ENCODE measurements around the gene CBX8. TPM values are rescaled to one million over a fixed set of nuclear protein-coding genes. Genes with fewer than 3 reads are reported as not detected.

Gene CBX8
- total RNA-seq, 1 donor from 2014 or later = 1.4 TPM

DNA sequence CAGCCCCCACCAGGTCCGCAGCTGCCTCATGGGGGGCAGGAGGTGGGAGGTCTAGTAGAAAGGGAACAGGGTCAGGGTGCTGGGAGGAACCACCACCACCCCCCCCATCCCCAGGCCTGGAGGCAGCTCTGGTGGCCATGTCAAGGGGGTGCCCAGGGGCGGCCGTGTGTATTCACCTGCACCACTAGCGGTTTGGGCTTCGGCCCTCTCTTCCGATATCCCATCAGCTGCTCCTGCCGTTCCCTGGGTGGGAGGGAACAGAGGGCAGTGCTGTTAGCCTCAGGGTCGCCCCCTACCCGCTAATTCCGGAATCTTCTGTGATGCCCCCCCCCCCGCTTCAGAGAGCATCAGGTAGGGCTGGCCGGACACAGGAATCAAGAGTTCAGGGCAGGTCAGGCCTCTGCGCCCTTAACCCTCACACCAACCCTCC, 38.6 kb upstream of the CBX8 start:
- no peak for DNase-seq (ENCODE audit: low read depth in 2 of 2)

DNA sequence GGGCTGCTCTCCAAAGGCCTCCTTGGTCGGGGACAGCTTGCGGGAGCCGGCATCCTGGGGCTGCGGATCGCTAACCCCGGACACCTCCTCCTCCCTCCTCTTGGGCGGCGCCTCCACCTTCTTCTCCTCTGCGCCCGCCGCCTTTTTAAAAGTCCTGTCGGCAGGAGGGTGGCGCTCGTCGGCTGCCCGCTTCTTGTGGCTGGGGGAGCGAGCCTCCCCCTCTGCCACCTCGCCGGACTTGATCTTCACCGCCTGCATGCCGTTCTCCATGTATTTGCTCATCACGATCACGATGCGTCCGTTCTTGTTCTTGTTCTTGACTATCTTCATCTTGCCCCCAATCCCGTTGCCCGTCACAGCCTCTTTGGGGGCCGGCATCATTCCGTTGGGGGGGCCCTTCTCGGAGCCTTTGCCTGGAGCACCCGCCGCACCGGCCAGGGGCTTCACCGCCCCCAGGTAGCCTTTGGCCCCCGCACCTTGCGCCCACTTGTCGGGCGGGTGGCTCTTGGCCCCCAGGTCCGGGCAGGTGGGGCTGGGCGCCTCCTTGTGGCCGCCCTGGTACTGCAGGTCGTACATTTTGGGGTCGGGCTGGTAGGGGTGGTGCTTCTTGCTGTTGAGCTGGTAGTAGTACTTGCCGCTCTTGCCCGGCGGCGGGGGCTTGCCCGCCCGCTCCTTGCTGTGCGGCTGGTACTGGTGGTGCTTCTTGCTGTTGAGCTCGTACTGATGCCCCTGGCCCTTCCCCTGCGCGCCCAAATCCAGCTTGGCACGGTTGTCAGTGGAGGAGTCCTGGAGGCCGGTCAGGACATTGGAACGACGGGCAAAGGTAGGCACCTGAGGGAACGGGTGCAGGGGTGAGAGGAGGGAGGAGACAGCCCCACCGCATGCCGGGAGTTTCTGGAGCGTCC, 37.9 kb upstream of the CBX8 start:
- DNase-seq (ENCODE audit: low read depth in 2 of 2) = peak in 1 of 2 donors; percentile 35

DNA sequence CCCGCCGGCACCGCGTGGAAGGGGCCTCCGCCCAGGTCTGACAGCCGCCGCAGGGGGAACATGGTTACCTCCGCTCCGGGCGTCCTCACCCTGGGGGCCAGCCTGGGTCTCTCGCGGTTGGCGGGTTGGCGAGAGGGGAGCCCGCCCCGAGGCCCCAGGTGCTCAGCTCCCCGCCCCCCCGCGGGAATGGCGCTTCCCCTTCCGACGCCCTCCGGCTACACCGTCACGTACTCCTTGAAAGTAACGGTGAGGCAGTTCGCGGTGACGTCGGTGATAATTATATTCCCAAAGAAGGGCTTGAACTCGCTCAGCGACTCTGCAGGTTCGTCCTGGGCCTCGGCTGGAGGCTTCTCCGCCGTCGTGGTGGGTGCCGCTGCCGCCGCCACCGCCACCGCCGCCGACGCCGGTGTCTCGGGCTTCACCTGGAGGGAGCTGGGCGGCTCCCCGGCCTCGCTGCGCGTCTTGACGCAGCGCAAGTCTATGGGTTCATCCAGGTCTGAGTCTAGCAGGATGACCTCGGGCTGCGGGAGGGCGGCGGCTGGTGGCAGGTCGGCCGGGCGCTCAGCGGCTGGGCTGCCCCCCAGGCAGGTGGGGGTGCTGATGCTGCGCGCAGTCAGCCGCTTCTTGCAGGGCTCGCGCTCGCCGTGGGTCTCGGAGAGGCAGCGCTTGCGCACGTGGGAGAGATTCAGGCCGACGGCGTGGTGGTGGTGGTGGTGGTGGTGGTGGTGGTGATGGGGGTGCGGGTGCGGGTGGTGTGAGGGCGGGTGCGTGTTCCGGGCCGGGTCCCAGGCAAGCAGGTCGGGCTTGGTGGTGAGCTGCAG, 37.1 kb upstream of the CBX8 start:
- DNase-seq (ENCODE audit: low read depth in 2 of 2) = no peak

DNA sequence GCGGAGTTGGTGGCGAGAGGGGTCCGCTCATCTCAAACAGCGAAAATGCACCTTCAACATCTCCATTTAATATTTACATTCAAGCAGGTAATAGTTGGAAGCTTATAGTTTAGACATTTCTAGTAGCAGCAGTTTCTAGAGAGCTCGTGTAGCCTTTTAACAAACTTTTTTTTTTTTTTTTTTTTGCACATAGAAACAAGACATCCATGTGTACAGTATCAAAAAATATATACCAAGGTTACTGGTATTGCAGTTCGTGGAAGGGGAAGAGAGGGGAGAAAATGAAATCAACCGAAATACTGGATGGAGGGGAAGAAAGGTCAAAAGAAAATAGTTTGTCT, 36.2 kb upstream of the CBX8 start:
- DNase-seq (ENCODE audit: low read depth in 2 of 2) = no peak

DNA sequence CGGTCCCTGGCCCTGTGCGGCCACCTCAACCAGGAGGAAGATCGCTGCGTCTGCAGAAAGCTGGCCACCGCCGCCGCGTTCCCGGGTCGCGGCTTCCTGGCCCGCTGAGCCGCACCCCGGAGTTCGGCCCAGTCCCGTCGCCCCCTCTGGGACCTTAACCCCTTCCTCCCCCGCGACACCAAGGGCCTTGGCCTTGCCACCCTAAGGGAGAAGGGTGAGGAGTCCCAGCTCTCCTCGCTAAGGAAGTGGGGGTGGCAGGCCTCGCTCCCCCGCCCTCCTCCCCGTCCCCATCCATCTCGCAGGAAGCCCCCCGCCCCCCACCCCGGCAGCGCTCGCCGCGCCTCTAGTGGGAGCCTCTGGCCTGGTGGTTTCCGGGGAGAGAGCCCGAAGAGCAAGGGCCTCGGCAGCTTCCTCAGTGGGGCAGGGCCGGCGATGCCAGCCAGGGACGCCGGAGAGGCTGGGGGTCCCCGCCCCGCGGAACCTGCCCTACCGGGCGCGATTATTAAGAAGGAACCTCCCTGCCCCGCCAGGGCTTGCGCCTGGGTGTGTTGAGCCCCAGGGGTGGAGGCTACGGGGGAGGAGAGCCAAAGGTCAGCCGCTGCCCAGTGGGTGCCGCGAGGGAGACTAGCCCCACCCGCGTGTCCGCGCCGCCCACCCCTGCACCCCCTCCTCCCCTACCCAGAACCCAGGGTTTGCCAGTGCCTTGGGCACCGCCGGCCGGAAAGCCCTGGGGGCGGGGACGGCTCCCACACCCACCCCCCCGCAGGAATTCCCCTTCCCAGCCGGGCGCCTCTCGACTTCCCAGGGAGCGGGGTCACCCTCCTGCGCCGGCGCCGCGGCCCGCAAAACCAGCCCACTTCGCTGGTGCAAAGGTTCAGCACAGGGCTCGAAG, 35.6 kb upstream of the CBX8 start:
- DNase-seq (ENCODE audit: low read depth in 2 of 2) = no peak

DNA sequence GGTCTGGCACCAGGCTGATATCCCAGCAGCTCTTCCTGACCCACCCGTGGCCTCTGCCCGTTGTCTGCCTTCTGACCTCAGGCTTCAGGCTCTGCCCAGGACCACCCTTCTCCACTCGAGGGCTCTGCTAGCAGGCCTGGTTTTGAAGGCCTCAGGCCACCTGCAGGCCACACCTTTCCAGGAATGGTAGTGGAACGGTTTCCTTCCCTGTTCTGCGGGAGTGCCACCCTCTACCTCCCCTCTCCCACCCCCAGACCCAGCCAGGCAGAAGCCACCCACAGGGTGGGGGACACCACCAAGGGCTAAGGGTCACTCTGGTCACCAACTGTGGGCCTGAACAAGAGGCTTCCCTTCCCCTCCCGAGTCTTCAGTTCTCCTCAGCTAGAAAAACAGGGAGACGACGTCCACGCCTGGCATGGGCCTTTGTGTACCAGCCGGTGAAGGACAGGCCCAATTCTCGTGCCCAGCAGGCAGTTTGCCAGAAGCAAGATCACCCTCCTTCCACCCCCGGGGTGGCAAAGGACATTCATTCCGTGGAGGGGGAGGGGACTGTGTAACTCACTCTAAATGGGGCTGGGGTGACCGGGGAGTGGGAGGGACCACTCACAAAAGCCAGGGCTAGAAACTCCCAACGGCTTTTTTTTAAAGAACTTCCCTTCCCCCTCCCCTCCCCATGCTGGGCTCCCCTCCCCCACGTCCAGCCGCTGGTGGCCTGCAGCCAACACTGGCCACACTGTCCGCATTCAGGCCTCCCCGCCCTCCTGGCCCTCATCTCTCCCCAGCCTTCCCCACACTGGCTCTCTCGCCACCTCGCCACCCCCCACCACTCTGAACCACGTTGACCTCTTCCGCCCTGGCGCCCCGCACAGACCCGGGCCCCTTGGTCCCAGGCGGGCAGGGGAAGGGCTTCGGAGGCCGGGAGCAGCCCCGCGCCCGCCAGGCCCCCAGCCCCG, 34.7 kb upstream of the CBX8 start:
- no peak for DNase-seq (ENCODE audit: low read depth in 2 of 2)

DNA sequence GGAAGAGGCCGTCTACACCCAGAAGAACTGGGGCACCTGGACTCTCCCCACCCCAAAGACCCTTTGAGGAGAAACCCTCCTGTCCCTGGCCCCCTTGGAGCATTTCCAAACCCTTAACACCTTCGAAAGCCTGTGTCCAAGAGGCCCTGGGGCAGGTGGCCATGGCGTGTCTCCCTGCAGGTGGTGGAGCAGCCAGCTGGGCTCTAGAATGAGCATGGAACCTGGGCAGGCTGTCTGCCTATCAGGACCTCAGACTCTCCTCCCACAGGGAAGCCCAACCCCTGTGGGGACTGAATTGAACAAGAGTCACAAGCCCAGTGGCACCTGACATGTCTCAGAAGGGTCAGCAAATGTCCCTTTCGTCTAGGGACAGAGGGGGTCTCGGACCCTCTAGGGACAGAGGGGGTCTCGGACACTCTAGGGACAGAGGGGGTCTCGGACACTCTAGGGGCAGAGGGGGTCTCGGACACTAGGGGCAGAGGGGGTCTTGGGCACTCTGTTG, 33.9 kb upstream of the CBX8 start:
- DNase-seq (ENCODE audit: low read depth in 2 of 2) = no peak

DNA sequence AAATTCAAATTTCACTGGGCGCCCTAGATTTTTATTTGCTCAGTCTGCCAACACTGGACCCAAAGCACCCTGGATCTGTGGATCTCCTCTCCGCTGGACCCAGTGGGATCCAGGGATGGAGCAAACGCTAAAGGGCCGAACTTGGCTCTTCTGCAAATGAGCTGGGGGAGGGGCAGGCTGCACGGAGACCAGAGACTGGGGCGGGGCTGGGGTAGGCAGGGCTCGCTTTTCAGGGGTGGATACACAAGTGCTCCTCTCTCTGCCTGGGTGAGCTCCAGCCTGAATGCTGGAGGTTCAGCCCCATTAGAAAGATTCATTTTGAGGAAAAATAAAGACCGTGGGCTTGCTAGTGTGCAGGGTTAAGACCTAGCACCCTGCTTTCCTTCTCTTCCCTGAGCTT, 33.4 kb upstream of the CBX8 start:
- no peak for DNase-seq (ENCODE audit: low read depth in 2 of 2)

DNA sequence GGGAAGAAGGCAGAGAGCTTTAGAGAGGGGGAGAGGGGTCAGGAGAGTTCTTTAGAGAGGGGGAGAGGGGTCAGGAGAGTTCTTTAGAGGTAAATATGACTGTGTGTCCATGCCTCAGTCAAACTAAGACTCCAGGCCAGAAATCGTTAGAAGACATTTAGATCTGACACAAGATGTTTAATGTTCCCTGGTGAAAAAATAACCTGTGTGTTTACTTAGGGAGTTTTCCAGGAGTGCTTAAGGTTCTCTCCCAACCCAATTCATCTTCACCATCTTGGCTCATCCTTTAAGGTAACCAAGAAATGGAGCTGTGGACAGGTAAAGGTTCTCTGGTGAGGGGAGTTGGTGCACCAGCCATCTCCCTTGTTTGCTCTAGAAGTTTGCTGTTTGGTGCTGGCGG, 32.6 kb upstream of the CBX8 start:
- DNase-seq (ENCODE audit: low read depth in 2 of 2) = no peak

DNA sequence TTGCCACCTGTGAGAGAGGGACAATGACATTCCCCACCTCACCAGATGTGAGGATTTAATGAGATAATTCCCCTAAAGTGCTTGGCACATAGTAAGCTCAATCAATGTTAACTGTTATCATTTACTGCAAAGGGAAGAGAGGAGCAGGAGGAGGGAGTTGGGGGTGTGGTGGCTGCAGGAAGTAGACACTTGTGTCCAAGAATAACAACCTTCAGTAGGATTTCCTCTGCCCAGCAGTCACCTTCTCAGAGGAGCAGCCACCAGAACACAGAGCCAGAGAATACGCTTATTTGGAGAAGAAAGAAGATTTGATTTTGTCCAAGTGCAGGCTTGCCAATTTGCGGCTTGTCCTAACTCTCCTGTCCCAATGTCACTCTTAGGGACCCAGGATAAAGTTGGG, 32.1 kb upstream of the CBX8 start:
- DNase-seq (ENCODE audit: low read depth in 2 of 2) = peak in 1 of 2 donors; percentile 30

DNA sequence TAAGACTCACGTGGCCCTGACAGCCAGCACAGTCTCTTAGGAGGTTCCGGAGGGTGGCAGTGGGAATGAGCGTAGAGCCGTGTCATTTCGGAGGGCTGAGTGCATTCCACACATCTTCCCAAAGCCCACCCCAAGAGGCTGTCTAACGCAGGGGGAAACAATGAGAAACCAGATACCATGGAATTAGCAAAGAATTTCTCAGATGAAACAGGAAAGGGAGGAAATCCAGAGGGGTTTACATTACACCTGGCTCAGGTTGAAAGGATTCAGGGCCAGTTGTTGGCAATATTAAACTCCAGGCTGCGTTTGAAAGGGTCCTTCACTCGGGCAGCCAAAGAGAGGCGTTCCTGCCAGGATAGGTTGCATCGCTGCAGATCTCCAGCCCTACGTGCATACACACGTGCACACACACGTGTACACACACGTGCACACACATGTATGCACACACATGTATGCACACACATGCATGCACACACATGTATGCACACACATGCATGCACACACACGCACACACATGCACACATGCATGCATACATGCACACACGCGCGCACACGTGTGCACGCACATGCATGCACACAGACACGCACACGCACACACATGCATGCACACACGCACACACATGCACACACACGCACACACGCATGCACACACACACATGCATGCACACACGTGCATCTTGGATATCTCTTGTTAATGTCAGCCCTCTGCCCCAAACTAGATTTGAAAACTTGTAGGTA, 30.1 kb upstream of the CBX8 start:
- DNase-seq (ENCODE audit: low read depth in 2 of 2) = no peak

DNA sequence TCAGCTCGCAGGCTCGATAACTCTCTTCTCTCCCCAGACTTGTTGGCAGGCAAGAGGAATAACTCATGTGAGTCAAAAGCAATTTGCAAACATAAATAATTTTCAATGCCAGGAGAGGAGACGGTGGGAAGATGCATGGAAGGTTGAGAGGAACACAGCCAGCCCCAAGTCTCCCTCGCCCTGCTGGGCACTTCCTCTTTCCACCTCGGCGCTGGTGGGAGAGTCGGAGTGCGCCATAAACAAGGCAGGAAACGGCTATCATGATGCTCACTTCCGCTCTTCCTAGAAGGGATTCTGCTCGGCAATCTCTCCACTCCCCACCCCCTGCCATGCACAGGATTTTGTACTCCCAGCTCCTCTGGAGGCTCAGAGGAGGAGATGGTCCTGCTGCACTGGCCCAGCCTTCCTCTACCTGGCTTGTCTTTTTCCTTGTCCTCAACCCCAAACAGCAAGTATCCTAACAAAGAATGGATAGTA, 29.4 kb upstream of the CBX8 start:
- peak in 1 of 2 donors; percentile 42 for DNase-seq (ENCODE audit: low read depth in 2 of 2)

DNA sequence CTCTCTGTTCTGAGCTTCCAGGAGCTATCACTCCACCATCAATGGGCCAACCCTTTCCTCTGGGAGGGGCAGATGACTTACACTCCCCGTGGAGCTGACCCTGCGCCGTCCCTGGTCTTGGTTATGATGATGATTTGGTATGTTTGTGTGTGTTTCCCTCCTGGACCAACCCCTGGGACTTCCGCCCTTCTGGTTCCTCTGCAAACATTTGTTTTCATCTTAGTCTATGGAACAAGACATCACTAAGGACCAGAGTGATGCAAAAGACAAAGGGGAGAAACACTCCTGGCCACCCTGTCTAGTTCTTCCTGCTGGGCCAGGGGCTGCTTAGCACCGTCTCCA, 28.7 kb upstream of the CBX8 start:
- DNase-seq (ENCODE audit: low read depth in 2 of 2) = no peak

DNA sequence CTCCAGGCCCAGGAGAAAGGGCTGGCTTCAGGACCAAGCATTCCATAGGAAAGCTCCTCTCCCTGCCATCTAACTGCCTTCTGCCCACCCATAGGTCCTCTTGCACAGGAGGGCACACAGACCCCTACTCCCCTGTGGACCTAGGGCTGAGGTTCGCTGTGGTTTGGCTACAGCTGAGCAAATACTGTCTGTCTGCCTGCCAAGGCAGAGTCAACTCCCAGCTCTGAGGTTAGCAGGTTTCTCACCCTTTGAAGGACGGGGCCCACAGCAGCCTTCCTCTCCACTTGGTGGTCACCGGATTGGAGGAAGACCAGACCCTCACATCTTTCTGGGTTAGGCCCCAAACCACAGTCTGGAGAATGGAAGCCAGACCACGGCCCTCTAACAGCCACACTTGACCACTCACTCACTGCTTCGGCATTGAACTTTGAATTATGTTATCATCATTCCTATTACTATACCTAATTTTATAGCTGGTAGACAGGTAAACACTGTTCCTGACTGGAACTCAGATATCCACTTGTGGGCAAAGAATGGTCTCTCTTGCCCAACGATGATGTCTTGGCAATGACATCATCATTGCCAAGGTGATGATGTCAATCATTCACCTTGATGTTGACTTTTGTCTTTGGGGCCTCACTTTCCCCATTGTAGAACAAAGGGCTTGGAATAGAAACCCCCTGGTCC, 28.2 kb upstream of the CBX8 start:
- no peak for DNase-seq (ENCODE audit: low read depth in 2 of 2)

DNA sequence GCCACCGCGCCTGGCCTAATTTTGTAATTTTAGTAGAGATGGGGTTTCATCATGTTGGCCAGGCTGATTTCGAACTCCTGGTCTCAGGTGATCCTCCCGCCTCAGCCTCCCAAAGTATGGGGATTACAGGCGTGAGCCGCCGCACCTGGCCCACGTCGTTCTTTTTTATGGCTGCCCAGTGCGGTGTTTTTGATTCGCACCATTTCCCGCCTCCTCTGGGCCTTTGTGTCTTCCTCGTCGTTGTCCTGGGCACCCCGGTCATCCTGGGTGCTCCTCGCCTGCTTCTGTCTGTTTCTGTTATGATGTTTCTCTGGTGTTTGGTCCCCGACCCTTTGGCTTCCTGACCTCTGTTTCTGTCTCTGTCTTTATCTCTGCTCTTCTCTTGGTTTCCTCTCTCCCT, 27.4 kb upstream of the CBX8 start:
- no peak for DNase-seq (ENCODE audit: low read depth in 2 of 2)

DNA sequence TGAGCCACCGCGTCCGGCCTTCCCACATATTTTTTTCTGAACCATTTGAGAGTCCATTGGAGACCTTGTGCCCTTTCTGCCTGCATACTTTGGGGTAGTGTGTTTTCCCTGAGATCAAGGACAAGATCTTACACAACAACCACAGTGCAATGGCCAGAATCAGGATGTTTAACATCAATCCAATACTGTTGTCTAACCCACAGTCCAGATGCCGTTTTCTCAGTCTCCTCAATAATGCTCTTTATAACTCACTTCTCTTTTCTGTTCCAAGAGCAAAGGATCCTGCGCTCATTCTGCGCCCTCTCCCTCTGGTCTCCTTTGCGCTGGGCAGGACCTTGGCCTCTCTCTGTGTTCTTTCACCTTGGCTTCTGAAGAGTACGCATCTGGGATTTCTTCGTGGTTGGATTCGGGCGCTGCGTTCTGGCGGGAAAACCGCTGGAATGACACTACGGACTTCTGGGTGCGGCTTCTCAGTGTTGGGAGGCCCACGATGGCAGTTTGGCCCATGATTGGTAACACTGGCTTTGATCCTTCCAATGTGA, 25.8 kb upstream of the CBX8 start:
- DNase-seq (ENCODE audit: low read depth in 2 of 2) = no peak

DNA sequence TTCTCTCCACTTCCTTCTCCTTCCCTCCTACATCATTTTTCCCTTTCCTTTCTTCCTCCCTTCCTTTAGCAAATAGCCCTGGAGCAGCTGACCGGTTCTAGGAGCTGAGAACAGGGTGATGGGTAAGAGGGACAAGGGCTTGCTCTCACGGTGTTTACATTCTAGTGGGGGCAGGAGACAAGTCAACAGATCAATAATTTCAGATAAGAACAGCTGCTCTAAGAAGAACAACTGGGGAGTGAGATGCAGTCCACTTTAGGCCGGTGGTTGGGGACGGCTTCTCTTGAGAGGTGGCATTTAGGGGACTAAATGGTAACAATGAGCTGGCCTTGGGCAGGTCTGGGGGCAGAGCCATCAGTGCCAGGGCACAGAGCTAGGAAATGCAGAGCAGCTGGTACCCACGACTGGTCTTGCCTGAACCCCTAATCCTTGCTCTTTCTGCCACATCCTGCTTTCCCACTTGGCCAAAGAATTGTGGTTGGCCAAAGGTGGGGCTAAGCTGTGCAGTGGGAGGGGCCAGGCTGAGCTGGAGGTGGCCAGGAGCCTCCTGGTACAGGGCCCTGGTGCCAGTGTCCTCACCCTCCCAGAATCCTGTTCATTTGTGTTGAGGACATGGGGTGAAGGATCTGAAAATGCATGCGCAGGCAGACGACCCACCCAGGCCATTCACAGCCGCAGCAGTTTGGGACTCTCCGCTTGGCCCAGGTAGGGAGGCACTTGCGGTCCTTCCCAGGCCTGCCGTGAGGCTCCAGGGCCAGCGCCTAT, 24.6 kb upstream of the CBX8 start:
- DNase-seq (ENCODE audit: low read depth in 2 of 2) = no peak

DNA sequence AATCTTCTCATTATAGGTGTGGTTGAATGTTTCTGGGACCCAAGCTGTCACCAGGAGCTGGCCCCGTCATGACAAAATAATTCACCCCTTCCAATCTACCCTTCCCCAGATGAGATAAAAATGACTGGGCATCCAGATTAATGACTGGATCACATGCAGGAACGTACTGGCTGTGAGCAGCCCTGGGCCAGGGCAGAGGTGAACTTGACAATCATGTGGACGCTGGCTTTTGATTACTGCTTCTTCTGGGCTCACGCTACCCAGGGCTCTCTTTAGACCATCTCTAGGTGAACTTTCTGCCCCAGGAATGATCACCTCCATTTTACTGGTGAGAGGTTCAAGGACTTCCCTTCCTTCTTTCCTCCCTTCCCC, 24.1 kb upstream of the CBX8 start:
- DNase-seq (ENCODE audit: low read depth in 2 of 2) = no peak

Measured in dermis microvascular lymphatic vessel endothelial cell (primary cell).